ENCODE data around the gene NOD1.
"Not testable (repeated sequence)": the region's sequence is repeated elsewhere in the genome, so short reads cannot be mapped to it uniquely, and the experiment has no call there.

GRCh38 chr7:30507346-30507900 is 28.8 kb upstream of the NOD1 start:
- not testable (repeated sequence) for TF ChIP-seq EZH2 (IDR thresholded peaks at IDR 0.05; ENCODE audit: insufficient read depth, poor library complexity, severe bottlenecking); EZH2phosphoT487 (IDR thresholded peaks at IDR 0.05; ENCODE audit: insufficient read depth, low read depth)

All from GM23248 (cell line).